Body of pancreas (tissue), 4 donors: ENCODE results near the gene RDH8. TPM values are rescaled to one million over a fixed set of nuclear protein-coding genes. Genes with fewer than 3 reads are reported as not detected.

Experiments used
- ATAC-seq: fragments of 150-250 bp; one replicate; pipeline ENCODE4 v1.9.1; 2016
- DNase-seq, 4 donors: peaks; one replicate each; pipeline ENCODE4 v3.0.0-alpha.2; 2019
- H3K27ac ChIP-seq, 4 donors: fragments of 200-600 bp; sonication (generic); 1 replicate in 3 of 4; 2 replicates in 1 of 4; pipeline versions ENCODE4 v1.5.1 to v1.6.1; 2016 to 2019; ENCODE audit warnings: mild to moderate bottlenecking in 1 of 4, mixed read lengths in 1 of 4, moderate library complexity in 1 of 4
- H3K27me3 ChIP-seq, 2 donors: fragments of 200-600 bp; sonication (generic); one replicate each; pipeline ENCODE4 v1.6.0; 2016; ENCODE audit warnings: mild to moderate bottlenecking in 1 of 2
- H3K36me3 ChIP-seq, 2 donors: fragments of 200-600 bp; sonication (generic); replicated peaks in 1 of 2; 2 replicates each; pipeline ENCODE4 v1.5.1; 2016; ENCODE audit warnings: low read depth in 2 of 2; ENCODE audit not compliant: insufficient read depth in 1 of 2
- H3K4me1 ChIP-seq: fragments of 200-600 bp; sonication (generic); one replicate; pipeline ENCODE4 v1.6.0; 2016
- H3K4me3 ChIP-seq, 2 donors: fragments of 200-600 bp; sonication (generic); 1 replicate in 1 of 2; 2 replicates in 1 of 2; pipeline ENCODE4 v1.5.1; 2016 to 2019
- H3K9me3 ChIP-seq, 3 donors: fragments of 200-600 bp; sonication (generic); 1 replicate in 2 of 3; 2 replicates in 1 of 3; pipeline ENCODE4 v1.5.1; 2016
- CTCF ChIP-seq, 7 experiments: fragments of 450-650 bp in 4 of 7; fragments of 200-600 bp in 3 of 7; sonication (generic) in 3 of 7; IDR thresholded peaks; one replicate each; pipeline ENCODE4 v1.5.1; 2016 to 2019; ENCODE audit warnings: antibody characterized with exemption in 7 of 7
- POLR2A ChIP-seq, 3 donors: fragments of 450-650 bp; IDR thresholded peaks; one replicate each; pipeline ENCODE4 v1.6.1; 2016; ENCODE audit warnings: antibody characterized with exemption in 3 of 3, mild to moderate bottlenecking in 2 of 3
- WGBS, 2 donors: methylation state at CpG; one replicate each; pipeline ENCODE4 v1.1.5; 2017; 5-methylcytosine and 5-hydroxymethylcytosine counted together
- intact Hi-C: fragments of 100-400 bp; cut with DNase I; formaldehyde crosslinking; loops from one replicate; pipeline ENCODE4 v1.15.1; 2023
- total RNA-seq, 2 donors: library from RNA; depleted of rRNA; stranded (reverse); fragments of >200 nt; gene quantifications; one replicate each; pipeline ENCODE4 v1.1.0, GENCODE V29; 2016

RDH8 gene
- total RNA-seq, 2 donors from 2014 or later, result not detected

GRCh38 chr19:10003271-10003670, 10.0 kb upstream of the RDH8 start:
- peaks cover 3% of the 10 kb centered on the region for H3K4me1 ChIP-seq
- intact Hi-C loops, result no loop called here
- no peaks in the 10 kb centered on the region for H3K27me3 ChIP-seq
- DNase-seq (no peak), ATAC-seq (no peak)
- WGBS, 2 donors, result 58 to 78% methylated on average over 6 of the region's 6 CpGs
- no peaks in the 10 kb centered on the region for H3K9me3 ChIP-seq
- no peak for TF ChIP-seq CTCF (IDR thresholded peaks at IDR 0.05)
- no peak for TF ChIP-seq POLR2A (IDR thresholded peaks at IDR 0.05)
- no peaks in the 10 kb centered on the region for H3K36me3 ChIP-seq
- H3K4me3 ChIP-seq, result no peak overlapping the region
- H3K27ac ChIP-seq, result no peak overlapping the region

GRCh38 chr19:10004617-10005016, 8.7 kb upstream of the RDH8 start:
- ATAC-seq, result no peak
- H3K27ac ChIP-seq, result no peak overlapping the region
- intact Hi-C loops, result no loop called here

GRCh38 chr19:10005632-10006334, 7.5 kb upstream of the RDH8 start:
- Histone ChIP-seq H3K4me1 (peaks cover 26% of the 10 kb centered on the region), H3K9me3 (no peaks in the 10 kb centered on the region), H3K27me3 (peaks cover 0 to 5% of the 10 kb centered on the region in 2 donors), H3K36me3 (no peaks in the 10 kb centered on the region), H3K27ac (no peak overlapping the region), H3K4me3 (no peak overlapping the region)
- no peak for TF ChIP-seq CTCF (IDR thresholded peaks at IDR 0.05)
- no peak for TF ChIP-seq POLR2A (IDR thresholded peaks at IDR 0.05)
- 77% methylated on average over 16 of the region's 17 CpGs; no CpG with 5 or more reads in 1 of the 2 donors for WGBS, 2 donors
- ATAC-seq, result no peak
- no peak for DNase-seq
- intact Hi-C loops, result no loop called here

More at GRCh38 chr19:10004617-10005016, 8.7 kb upstream of the RDH8 start:
- DNase-seq, result no peak
- Histone ChIP-seq H3K36me3 (no peaks in the 10 kb centered on the region), H3K9me3 (no peaks in the 10 kb centered on the region), H3K4me3 (no peak overlapping the region), H3K4me1 (peaks cover 17% of the 10 kb centered on the region), H3K27me3 (peaks cover 0 to under 1% of the 10 kb centered on the region in 2 donors)
- TF ChIP-seq CTCF (IDR thresholded peaks at IDR 0.05) (no peak), POLR2A (IDR thresholded peaks at IDR 0.05) (no peak)
- WGBS, 2 donors, result 73 to 90% methylated on average over 7 to 9 of the region's 9 CpGs

- TF ChIP-seq CTCF (IDR thresholded peaks at IDR 0.05) (no peak), POLR2A (IDR thresholded peaks at IDR 0.05) (no peak)
- Histone ChIP-seq H3K4me1 (peaks cover 26% of the 10 kb centered on the region), H3K27me3 (peaks cover 0 to 5% of the 10 kb centered on the region in 2 donors), H3K36me3 (no peaks in the 10 kb centered on the region), H3K4me3 (no peak overlapping the region), H3K27ac (peak overlapping the region in 2 of 4 donors; percentile 42 to 49), H3K9me3 (no peaks in the 10 kb centered on the region)
- ATAC-seq, result no peak
- intact Hi-C loops, result no loop called here
- WGBS, 2 donors, result 51 to 58% methylated on average over 7 of the region's 7 CpGs
- peak in 3 of 4 donors; percentile 20 to 36 (median 31) for DNase-seq
These were observed 7.0 kb upstream of the RDH8 start for GRCh38 chr19:10006335-10006708.
